GM23248 (cell line): ENCODE measurements around the gene ARHGAP44. TPM values are rescaled to one million over a fixed set of nuclear protein-coding genes. Genes with fewer than 3 reads are reported as not detected.

Experiments
- DNase-seq: peaks from one replicate; pipeline ENCODE4 v3.0.0-alpha.2; 2015
- H2AFZ ChIP-seq: fragments of 200-600 bp; sonication (generic); 2 replicates; pipeline ENCODE4 v1.6.1; 2016; ENCODE audit warnings: antibody characterized with exemption
- H3F3A ChIP-seq: fragments of 200-600 bp; sonication (generic); 2 replicates; pipeline ENCODE4 v1.6.1; 2016; ENCODE audit warnings: mild to moderate bottlenecking, antibody characterized with exemption, mixed run types; ENCODE audit not compliant: insufficient read depth
- H3K27ac ChIP-seq: fragments of 200-600 bp; sonication (generic); 2 replicates; pipeline ENCODE4 v1.5.1; 2016; ENCODE audit warnings: mild to moderate bottlenecking
- H3K27me3 ChIP-seq: fragments of 200-600 bp; sonication (generic); replicated peaks from 2 replicates; pipeline ENCODE4 v1.6.1; 2016; ENCODE audit warnings: mild to moderate bottlenecking; ENCODE audit not compliant: insufficient read depth
- H3K36me3 ChIP-seq: fragments of 200-600 bp; sonication (generic); 2 replicates; pipeline ENCODE4 v1.6.1; 2016; ENCODE audit warnings: low read depth, mild to moderate bottlenecking
- H3K4me1 ChIP-seq: fragments of 200-600 bp; sonication (generic); 2 replicates; pipeline ENCODE4 v1.6.1; 2016; ENCODE audit warnings: mild to moderate bottlenecking; ENCODE audit not compliant: insufficient read depth
- H3K4me2 ChIP-seq: fragments of 200-600 bp; sonication (generic); one replicate; pipeline ENCODE4 v1.6.1; 2016; ENCODE audit warnings: mild to moderate bottlenecking; ENCODE audit not compliant: unreplicated experiment
- H3K4me3 ChIP-seq: fragments of 200-600 bp; sonication (generic); 2 replicates; pipeline ENCODE4 v1.5.1; 2016; ENCODE audit warnings: mild to moderate bottlenecking
- H3K79me2 ChIP-seq: fragments of 200-600 bp; sonication (generic); 2 replicates; pipeline ENCODE4 v1.6.1; 2016; ENCODE audit warnings: mild to moderate bottlenecking; ENCODE audit not compliant: insufficient read depth
- H3K9ac ChIP-seq: fragments of 200-600 bp; sonication (generic); 2 replicates; pipeline ENCODE4 v1.6.1; 2016; ENCODE audit warnings: mild to moderate bottlenecking
- H3K9me2 ChIP-seq: fragments of 200-600 bp; sonication (generic); 2 replicates; pipeline ENCODE4 v1.6.1; 2016; ENCODE audit warnings: mixed run types, mild to moderate bottlenecking, moderate library complexity; ENCODE audit not compliant: insufficient read depth
- H3K9me3 ChIP-seq: fragments of 200-600 bp; sonication (generic); one replicate; pipeline ENCODE4 v1.6.1; 2017; ENCODE audit warnings: low read depth
- H4K20me1 ChIP-seq: fragments of 200-600 bp; sonication (generic); 2 replicates; pipeline ENCODE4 v1.6.0; 2016; ENCODE audit not compliant: insufficient read depth
- EZH2 ChIP-seq: fragments of 200-600 bp; sonication (generic); IDR thresholded peaks from 2 replicates; pipeline ENCODE4 v1.6.1; 2018; ENCODE audit warnings: antibody characterized with exemption, mild to moderate bottlenecking; ENCODE audit not compliant: insufficient read depth, poor library complexity, severe bottlenecking
- EZH2phosphoT487 ChIP-seq: fragments of 200-600 bp; sonication (generic); IDR thresholded peaks from 2 replicates; pipeline ENCODE4 v1.6.1; 2018; ENCODE audit warnings: antibody characterized with exemption, moderate library complexity, mild to moderate bottlenecking, low read depth; ENCODE audit not compliant: insufficient read depth
- WGBS, 2 experiments: methylation state at CpG; one replicate each; pipeline ENCODE4 v1.1.6; 2015 to 2017; ENCODE audit warnings: low lambda C conversion rate in 2 of 2, low coverage in 1 of 2; ENCODE audit errors: missing lambda C conversion rate in 2 of 2; 5-methylcytosine and 5-hydroxymethylcytosine counted together
- in situ Hi-C: fragments of 300-500 bp; cut with MboI; formaldehyde crosslinking; loops from 2 replicates; pipeline ENCODE4 v1.15.0; 2020
- polyA plus RNA-seq: library from polyadenylated mRNA; unstranded; fragments of >200 nt; fragmentation: Nextera tagmentation; extraction: Ambion mirVana; gene quantifications from 2 replicates; pipeline ENCODE4 v1.2.1, GENCODE V29; 2016
- total RNA-seq: library from RNA; depleted of rRNA; stranded (reverse); fragments of >200 nt; shearing (Covaris generic); gene quantifications from 2 replicates; pipeline ENCODE4 v1.2.3, GENCODE V29; 2014

The ARHGAP44 gene
- total and polyA plus RNA-seq, 2 experiments from 2014 or later: 0.11 to 0.33 TPM

GRCh38 chr17:13029340-13029739, 240.0 kb downstream of the ARHGAP44 start:
- Histone ChIP-seq H3F3A (no peaks in the 10 kb centered on the region), H3K4me2 (no peak overlapping the region), H4K20me1 (no peaks in the 10 kb centered on the region), H3K9me3 (no peaks in the 10 kb centered on the region), H2AFZ (no peak overlapping the region), H3K4me1 (no peaks in the 10 kb centered on the region), H3K9me2 (no peaks in the 10 kb centered on the region), H3K36me3 (no peaks in the 10 kb centered on the region), H3K27ac (no peak overlapping the region), H3K9ac (no peak overlapping the region), H3K79me2 (no peaks in the 10 kb centered on the region), H3K4me3 (no peak overlapping the region), H3K27me3 (no peaks in the 10 kb centered on the region)
- 76 to 82% methylated on average over 2 of the region's 2 CpGs for WGBS, 2 experiments
- in situ Hi-C loops: loop anchor here (25.0 kb wide), 2 partner anchors 558 to 1908 kb away; no protein-coding TSS in a partner anchor
- no peak for TF ChIP-seq EZH2
- TF ChIP-seq EZH2phosphoT487: no peak
- DNase-seq: no peak

DNA sequence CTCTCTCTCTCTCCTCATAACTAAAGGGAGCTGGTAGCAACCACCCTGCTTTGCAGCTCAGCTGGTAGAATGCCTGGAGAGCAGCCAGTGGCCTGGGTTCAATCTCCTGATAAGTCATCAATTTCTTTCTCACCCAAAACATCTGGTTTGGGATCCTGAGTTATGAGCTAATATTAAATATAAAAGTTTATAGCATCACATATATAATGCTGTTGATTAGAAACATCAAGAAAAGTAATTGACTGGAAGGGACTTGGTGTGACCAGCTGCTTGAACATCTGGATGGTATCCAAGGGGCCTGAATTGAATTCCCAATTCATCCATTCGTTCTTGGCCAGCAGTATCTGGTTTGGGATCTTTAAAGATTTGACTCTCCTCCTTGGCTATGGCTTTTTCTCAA, 240.8 kb downstream of the ARHGAP44 start:
- no peak overlapping the region for H3K4me3 ChIP-seq
- 75 to 84% methylated on average over 1 of the region's 1 CpG for WGBS, 2 experiments

DNA sequence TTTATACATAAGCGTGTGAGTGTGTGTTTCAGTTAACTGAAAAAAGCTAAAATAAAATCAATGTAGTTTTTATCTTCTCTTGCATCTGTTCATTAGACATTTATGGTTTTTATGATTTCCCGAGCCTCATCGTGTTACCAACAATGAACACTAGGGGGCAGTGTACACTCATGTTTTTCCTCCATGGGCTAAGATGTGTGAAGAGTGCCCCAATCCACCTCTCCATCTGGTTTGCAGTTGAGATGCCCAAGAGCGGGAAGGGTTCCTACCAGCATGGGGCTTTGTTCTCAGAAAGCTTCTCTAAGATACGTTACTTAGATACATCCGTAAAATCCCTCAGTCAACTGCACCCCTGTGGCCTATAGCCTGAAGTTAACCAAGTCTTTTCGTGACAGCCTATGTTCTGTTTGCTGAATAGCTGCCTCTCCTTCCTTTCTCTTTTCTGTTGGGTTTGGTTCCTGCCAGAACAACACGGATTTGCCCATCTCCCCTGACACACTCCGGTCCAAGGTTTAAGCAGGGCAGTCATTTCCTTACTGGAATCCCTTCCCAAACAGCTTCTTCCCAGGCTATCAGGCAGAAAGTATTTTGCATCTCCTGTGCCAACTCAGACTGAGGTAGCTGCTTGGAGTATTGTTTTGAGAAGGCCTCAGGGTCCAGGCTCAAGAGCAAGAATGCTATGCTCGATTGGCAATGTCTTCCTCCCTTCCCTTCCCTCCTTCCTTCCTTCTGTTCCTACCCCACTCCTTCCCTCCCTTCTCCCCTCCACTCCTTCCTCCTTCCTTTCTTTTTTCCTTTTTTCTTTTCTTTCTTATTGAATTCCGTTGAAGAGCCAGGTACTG, 241.4 kb downstream of the ARHGAP44 start:
- no peaks in the 10 kb centered on the region for H3K79me2 ChIP-seq
- H3K27me3 ChIP-seq: no peaks in the 10 kb centered on the region
- in situ Hi-C loops: loop anchor here (25.0 kb wide), 2 partner anchors 557 to 1907 kb away; no protein-coding TSS in a partner anchor
- H3K9ac ChIP-seq: no peak overlapping the region
- no peak overlapping the region for H3K27ac ChIP-seq
- WGBS, 2 experiments: 36 to 43% methylated on average over 11 of the region's 11 CpGs
- H3K4me1 ChIP-seq: no peaks in the 10 kb centered on the region
- no peaks in the 10 kb centered on the region for H3K9me2 ChIP-seq
- TF ChIP-seq EZH2phosphoT487 (no peak), EZH2 (no peak)
- peak overlapping the region; percentile 57 for H2AFZ ChIP-seq
- no peaks in the 10 kb centered on the region for H3K36me3 ChIP-seq
- no peaks in the 10 kb centered on the region for H4K20me1 ChIP-seq
- H3K9me3 ChIP-seq: no peaks in the 10 kb centered on the region
- peak; percentile 67 for DNase-seq
- no peak overlapping the region for H3K4me3 ChIP-seq
- no peak overlapping the region for H3K4me2 ChIP-seq
- no peaks in the 10 kb centered on the region for H3F3A ChIP-seq

More for the DNA sequence above, 240.8 kb downstream of the ARHGAP44 start:
- Histone ChIP-seq H3K36me3 (no peaks in the 10 kb centered on the region), H2AFZ (no peak overlapping the region), H3K27ac (no peak overlapping the region), H3K4me1 (no peaks in the 10 kb centered on the region), H3K9ac (no peak overlapping the region), H4K20me1 (no peaks in the 10 kb centered on the region), H3K9me3 (no peaks in the 10 kb centered on the region), H3K9me2 (no peaks in the 10 kb centered on the region), H3F3A (no peaks in the 10 kb centered on the region), H3K79me2 (no peaks in the 10 kb centered on the region), H3K27me3 (no peaks in the 10 kb centered on the region), H3K4me2 (no peak overlapping the region)
- TF ChIP-seq EZH2 (no peak), EZH2phosphoT487 (no peak)
- in situ Hi-C loops: loop anchor here (25.0 kb wide), 2 partner anchors 557 to 1907 kb away; no protein-coding TSS in a partner anchor
- DNase-seq: no peak

DNA sequence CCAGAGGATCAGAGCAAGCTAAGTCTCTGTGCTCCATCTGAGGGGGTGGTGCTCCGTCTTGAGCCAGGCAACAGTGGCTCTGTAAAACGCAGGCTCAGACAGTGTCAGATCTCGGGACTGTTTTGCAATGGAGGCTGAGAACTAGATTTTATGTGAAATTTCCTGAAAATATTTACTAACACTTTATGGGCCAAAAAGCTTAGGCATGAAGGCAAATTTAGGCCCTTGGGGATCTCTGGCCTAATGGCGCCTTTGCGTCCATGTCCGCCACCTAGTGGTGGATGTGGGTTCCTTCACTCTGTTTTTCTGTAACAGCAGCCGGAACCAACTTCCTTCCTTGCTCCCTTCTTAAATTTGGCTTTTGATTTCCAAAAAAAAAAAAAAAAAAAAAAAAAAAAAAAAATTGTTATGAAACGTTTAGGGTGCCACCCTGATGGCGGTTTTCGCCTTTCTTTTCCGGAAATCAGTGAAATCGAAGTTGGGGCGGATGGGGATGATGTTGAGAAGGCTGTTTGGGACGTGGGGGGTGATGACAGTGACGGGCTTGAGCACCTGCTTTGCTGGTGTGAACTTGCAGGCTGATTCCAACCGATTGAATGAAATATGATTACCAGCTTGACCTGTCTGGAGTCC, 242.5 kb downstream of the ARHGAP44 start:
- TF ChIP-seq EZH2: no peak
- TF ChIP-seq EZH2phosphoT487: no peak
- peak; percentile 77 for DNase-seq
- Histone ChIP-seq H4K20me1 (no peaks in the 10 kb centered on the region), H3K4me2 (no peak overlapping the region), H3K27me3 (no peaks in the 10 kb centered on the region), H3K9ac (no peak overlapping the region), H3K9me3 (no peaks in the 10 kb centered on the region), H3F3A (no peaks in the 10 kb centered on the region), H3K79me2 (no peaks in the 10 kb centered on the region), H3K4me3 (no peak overlapping the region), H3K9me2 (no peaks in the 10 kb centered on the region), H3K4me1 (no peaks in the 10 kb centered on the region), H3K27ac (no peak overlapping the region), H2AFZ (peak overlapping the region; percentile 57), H3K36me3 (no peaks in the 10 kb centered on the region)
- 38 to 42% methylated on average over 16 of the region's 16 CpGs for WGBS, 2 experiments
- in situ Hi-C loops: loop anchor here (25.0 kb wide), 2 partner anchors 555 to 1905 kb away; no protein-coding TSS in a partner anchor
